Right hindlimb (tissue), 1 donor: ENCODE results near the gene RIC1.
"Not testable (repeated sequence)": the region's sequence is repeated elsewhere in the genome, so short reads cannot be mapped to it uniquely, and the experiment has no call there.

Experiments
- DNase-seq: peaks from one replicate; pipeline ENCODE4 v3.0.0-alpha.2; 2018

RIC1 gene

DNA sequence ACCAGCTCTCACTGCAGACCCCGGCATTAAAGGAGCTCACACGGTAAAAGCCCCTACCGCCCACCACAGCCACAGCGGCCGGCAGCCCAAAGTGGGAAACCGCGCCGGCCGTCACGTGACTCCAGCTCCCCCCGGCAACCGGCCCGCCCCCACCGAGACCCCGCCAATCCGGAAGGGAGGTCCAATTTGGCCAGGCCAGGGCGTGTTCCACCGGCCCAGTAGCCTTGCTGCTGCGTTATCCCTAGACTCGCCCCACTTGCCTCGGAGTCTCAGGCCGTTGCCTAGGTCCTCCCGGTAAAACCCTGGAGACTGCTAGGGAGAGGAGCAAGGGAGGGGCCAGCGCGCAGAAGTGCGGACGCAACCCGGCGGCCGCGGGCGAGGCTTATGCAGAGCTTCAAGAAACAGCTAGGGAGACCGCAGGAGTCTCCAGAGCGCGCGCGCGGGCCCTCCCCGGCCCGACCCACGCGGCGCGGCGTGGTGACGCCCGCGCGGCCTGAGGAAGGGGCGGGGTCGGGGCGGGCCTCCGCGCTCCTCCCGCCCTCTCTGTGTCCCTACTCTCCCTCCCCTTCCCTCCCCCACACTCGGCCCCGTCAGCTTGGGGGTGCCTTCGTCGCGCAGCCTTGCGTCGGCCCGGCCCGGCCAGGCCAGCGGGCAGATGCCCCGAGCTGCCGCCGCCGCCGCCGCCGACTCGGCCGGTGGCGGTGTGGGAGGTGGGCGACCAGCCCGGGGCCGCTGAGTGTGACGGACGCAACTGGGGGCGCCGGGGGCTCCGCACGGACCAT is at the start of gene RIC1:
Gene RIC1 (plus strand): TSS at position 578 of the 782 bp plus-strand sequence. CDS start 203 bp downstream, at position 781.
- peak; percentile 95 for DNase-seq

- no peak for DNase-seq
These were observed 49.0 kb upstream of the RIC1 start for GRCh38 chr9:5579881-5580280.

DNA sequence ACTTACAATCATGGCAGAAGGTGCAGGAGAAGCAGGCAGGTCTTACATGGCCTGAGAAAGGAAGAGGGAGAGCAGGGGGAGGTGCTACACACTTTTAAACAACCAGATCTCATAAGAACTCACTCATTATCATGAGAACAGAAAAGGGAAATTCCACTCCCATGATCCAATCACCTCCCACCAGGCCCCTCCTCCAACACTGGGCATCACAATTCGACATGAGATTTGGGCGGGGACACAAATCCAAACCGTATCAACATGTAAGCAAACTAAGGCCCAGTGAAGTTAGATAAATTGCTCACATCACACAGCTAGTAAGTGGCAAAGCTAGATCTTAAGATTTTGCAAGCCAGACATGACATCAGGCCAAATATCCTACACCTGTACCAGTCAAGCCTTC is 48.3 kb upstream of the RIC1 start:
- DNase-seq = no peak

- not testable (repeated sequence) for DNase-seq
These were observed 47.2 kb upstream of the RIC1 start for GRCh38 chr9:5581706-5582105.

GRCh38 chr9:5582835-5583195 is 46.1 kb upstream of the RIC1 start:
- DNase-seq = peak; percentile 40

- DNase-seq = no peak
These were observed 42.5 kb upstream of the RIC1 start for GRCh38 chr9:5586391-5586802.

DNA sequence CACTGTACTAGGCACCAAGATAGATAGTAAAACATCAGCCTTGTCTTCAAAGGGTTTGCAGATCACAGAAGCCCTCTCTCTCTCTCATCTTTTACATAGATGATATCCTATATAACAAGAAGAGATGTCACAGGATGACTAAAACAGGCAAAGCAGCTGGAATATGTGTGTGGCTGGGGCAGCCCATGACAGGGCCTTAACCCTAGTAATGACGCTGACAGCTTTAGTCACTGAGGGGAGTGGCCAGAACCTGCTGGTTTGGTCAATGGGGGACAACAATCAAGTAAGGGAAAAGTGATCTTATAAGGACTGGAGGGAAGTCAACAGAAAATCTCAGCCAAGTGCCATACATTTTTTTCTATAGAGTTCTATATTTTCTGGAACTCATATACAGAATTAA is 41.9 kb upstream of the RIC1 start:
- DNase-seq = no peak

DNA sequence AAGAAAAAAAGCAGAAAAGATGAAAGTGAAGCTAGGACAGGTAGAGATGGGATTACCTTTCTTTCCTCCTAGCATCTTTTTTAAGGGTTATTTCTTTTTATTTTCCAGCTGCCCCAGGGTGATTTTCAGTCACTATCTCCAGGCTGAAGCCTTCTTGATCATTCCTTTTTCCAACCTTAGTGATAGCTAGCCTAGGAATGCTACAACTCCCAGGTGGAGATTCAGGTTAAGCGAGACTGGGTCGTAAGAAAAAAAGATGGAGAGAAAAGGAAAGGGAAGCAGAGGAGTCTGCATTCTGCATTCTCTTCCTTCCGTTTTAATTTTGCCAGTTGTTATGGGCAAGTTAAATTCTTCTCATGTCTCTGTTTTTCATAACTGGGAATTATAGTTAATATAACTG is 36.7 kb upstream of the RIC1 start:
- no peak for DNase-seq

GRCh38 chr9:5592904-5593303 is 36.0 kb upstream of the RIC1 start:
- no peak for DNase-seq

GRCh38 chr9:5593904-5594303 is 35.0 kb upstream of the RIC1 start:
- no peak for DNase-seq

- DNase-seq = no peak
These were observed 32.7 kb upstream of the RIC1 start for GRCh38 chr9:5596173-5596572.

DNA sequence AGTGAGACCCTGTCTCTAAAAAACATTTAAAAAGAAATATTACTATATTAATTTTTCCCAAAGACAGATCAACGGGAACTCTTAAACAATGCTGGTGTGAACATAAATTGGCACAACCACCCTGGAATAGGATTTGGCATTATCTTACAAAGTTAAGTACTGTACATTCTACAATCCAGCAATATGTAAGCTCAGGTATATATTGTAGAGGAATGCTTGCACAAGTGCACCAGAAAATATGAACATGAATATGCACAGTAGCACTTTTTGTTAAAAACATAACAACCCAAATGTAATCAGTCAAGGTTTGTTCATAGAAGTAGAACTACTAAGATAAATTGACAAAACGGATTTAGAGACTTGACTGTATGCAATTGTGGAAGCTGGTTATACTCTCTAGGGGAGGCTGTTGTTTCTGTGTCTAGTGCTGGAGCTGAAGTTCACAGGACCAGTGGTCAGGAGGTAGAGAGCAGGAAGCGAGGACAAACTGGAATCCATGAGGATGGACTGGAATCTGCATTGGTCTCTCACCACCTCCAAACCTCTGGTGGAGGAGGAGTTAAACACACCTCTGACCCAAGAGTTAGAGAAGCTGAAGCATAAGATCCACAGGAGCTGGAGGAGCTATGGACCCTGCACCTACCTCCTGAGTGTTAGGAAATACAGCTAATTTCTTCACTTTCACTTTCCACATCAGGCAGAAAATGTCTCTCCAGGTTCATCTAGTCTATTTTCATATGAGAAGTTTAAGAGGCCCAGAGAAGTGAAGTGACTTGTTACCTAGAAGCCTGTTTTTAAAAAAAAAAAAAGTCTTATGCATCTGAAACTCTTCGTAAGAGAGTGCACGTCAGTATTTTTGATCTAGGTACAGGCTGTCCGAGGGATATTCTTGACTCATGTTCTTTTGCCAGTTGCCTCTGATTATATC is 20.3 kb upstream of the RIC1 start:
- no peak for DNase-seq

DNA sequence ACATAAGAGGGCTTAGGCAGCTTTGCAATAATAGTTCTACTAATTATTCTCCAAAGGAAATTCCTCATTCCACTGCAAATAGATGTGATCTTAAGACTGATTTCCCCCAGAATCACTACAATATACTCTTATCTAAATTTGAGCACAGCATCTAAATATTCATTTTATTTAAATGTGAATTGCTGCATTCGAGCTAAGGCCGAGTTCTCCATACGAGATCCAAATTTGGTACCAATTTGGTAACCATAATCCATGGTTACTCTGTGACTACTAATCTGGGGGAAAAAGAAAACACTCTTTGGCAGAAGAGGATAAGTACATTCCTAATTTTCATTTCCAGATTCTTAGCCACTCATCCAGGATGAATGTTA is 19.7 kb upstream of the RIC1 start:
- no peak for DNase-seq

GRCh38 chr9:5610491-5610890 is 18.4 kb upstream of the RIC1 start:
- no peak for DNase-seq

DNA sequence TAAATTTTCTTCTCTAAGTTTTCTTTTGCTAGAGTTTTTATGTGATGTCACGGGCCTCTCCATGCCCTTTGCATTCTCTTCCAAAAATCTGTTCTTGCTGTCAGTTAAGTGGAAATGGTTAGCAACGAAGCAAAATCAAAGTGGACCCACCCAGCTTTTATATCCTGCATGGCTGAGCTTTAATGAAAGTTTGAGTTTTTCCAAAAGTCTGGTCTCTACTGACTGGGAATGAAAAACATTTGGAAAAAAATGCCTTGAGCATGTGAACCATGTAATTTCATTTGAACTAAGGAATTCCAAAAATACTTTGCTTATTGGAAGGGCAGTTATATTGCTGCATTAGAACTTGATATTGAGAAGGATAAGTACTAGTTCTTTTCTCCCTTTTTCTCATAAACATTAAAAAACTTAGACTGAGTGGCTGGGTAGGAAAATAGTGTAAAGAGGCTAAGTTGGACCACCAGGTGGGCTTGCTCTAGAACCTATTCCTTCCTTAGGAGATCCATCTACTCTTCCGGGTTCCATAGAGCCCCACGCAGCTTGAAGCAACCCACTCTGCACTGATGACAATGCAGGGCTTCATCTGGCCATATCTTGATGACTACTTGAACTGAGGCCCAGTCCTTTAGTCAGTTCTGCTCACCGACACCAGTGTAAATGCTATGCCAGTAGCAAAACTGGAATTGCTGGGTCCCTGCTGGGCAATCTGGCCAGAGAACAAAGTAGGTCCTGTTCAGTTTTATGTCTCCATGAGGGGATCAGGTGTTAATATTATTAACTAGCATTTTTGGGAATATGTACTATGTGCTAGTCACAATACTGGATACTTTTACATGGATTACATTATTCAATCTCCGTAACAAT is 17.4 kb upstream of the RIC1 start:
- DNase-seq = no peak

GRCh38 chr9:5612185-5612530 is 16.7 kb upstream of the RIC1 start:
- DNase-seq = no peak

- no peak for DNase-seq
These were observed 14.7 kb upstream of the RIC1 start for GRCh38 chr9:5614192-5614591.

GRCh38 chr9:5614985-5615384 is 13.9 kb upstream of the RIC1 start:
- no peak for DNase-seq

DNA sequence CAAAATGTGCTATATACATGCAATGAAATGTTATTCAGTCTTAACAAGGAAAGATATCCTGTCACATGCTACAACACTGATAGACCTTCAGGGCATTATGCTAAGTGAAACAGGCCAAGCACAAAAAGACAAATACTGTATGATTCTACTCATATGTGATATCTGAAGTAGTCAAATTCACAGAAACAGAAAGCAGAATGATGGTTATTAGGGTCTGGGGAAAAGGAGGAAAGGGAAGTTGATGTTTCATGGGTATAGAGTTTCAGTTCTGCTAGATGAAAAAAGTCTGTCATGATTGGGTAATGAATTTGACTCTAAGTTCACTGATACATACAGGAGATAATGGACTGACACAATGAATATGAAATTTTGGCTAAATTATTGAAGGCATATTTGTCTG is 11.2 kb upstream of the RIC1 start:
- no peak for DNase-seq

DNA sequence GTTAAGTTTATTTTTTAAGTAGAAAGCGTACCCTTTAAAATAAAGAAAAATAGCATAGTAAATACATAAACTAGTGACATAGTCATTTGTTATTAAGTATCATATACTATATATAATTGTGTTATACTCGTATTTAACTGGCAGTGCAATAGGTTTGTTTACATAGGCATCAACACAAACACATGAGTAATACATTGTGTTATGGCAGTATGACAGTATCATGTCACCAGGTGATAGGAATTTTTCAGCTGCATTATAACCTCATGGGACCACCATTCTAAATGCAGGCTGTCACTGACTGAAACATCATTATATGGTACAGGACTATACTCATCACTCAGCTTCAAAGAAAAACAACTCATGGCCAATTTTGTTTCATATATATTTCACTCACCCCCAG is 8.4 kb upstream of the RIC1 start:
- DNase-seq = no peak

DNA sequence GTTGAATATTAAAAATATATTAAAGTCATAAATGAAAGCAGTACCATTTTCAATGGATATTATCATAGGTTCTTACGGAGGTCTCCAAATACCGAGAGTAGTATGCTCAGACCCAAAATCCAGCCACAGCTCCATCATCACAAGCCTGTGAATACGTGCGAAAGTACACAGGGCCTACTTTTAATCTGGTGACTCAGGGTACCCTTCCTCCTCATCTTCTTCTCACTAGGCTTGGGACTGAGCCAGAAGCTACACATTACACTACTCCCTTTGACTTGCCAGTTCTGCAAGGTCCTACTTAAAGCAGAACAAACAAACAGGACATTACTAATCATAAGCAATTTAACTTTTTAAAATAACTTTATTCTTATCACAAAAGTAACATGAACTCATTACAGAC is 7.6 kb upstream of the RIC1 start:
- no peak for DNase-seq

DNA sequence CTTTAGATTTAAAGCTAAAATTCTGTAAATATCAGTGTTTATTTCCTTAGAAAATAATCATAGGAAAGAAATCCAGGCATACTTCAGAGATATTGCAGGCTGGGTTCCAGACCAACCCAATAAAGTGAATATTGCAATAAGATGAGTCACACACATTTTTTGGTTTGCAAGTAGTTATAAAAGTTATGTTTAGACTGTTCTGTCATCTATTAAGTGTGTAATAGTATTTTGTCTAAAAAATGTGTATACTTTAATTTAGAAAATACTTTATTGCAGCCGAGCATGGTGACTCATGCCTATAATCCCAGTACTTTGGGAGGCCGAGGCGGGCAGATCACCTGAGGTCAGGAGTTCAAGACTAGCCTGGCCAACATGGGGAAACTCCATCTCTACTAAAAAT is 6.9 kb upstream of the RIC1 start:
- no peak for DNase-seq

GRCh38 chr9:5624655-5625054 is 4.3 kb upstream of the RIC1 start:
- no peak for DNase-seq
